MCF 10A (cell line): ENCODE data around the gene CCDC34. TPM values are rescaled to one million over a fixed set of nuclear protein-coding genes. Genes with fewer than 3 reads are reported as not detected.
A peak's percentile ranks its signal among the peaks of the same experiment; 100 is the strongest.

ENCODE experiments used
- BruUV-seq: library from RNA; stranded (reverse); fragments of 400-500 nt; replicated peaks from 2 replicates; lab custom pipeline; 2021; lab: Mats Ljungman, UMichigan
- CTCF ChIA-PET: fragments of 300-600 bp; sonication (Branson Sonifier 250); formaldehyde crosslinking; extraction: SDS; loops from one replicate; lab custom pipeline; 2021; ENCODE audit warnings: antibody characterized with exemption, inconsistent platforms; lab: Yijun Ruan, JAX
- POLR2A ChIA-PET: fragments of 300-600, 350-650 bp; sonication (Branson Sonifier 250); formaldehyde crosslinking; extraction: SDS; loops from one replicate; lab custom pipeline; 2020; ENCODE audit warnings: antibody characterized with exemption, inconsistent platforms; lab: Yijun Ruan, JAX
- DNase-seq: peaks from one replicate; pipeline ENCODE4 v3.0.0-alpha.2; 2018; ENCODE audit not compliant: unreplicated experiment
- H3K27ac Mint-ChIP-seq: one replicate; pipeline ENCODE4 v1.8.0; 2022; ENCODE audit warnings: mild to moderate bottlenecking, low read depth, mixed read lengths; ENCODE audit not compliant: unreplicated experiment
- H3K27me3 Mint-ChIP-seq: one replicate; pipeline ENCODE4 v1.8.0; 2022; ENCODE audit warnings: mixed read lengths; ENCODE audit not compliant: insufficient read depth, unreplicated experiment
- H3K36me3 Mint-ChIP-seq: one replicate; pipeline ENCODE4 v1.8.0; 2022; ENCODE audit warnings: mild to moderate bottlenecking, moderate library complexity, mixed read lengths; ENCODE audit not compliant: insufficient read depth, unreplicated experiment
- H3K4me1 Mint-ChIP-seq: one replicate; pipeline ENCODE4 v1.8.0; 2022; ENCODE audit warnings: mixed read lengths; ENCODE audit not compliant: insufficient read depth, unreplicated experiment
- H3K4me3 Mint-ChIP-seq: one replicate; pipeline ENCODE4 v1.8.0; 2022; ENCODE audit warnings: mild to moderate bottlenecking, moderate library complexity, mixed read lengths; ENCODE audit not compliant: unreplicated experiment
- H3K9me3 Mint-ChIP-seq: one replicate; pipeline ENCODE4 v1.8.0; 2022; ENCODE audit warnings: mixed read lengths; ENCODE audit not compliant: unreplicated experiment
- intact Hi-C: fragments of 100-400 bp; cut with micrococcal nuclease; formaldehyde crosslinking; loops from 2 replicates; pipeline ENCODE4 v1.14.1; 2022
- total RNA-seq: library from RNA; stranded (reverse); gene quantifications from 2 replicates; pipeline ENCODE4 v1.2.3, GENCODE V29; 2022
- TF ChIP-seq, protein P1 (sequence below): fragments of 200-600 bp; IDR thresholded peaks from one replicate; pipeline ENCODE4 v1.8.0; 2022; ENCODE audit warnings: antibody characterized with exemption, mild to moderate bottlenecking; ENCODE audit not compliant: unreplicated experiment

CCDC34 gene
- total RNA-seq, 1 experiment from 2014 or later = 11.1 TPM

DNA sequence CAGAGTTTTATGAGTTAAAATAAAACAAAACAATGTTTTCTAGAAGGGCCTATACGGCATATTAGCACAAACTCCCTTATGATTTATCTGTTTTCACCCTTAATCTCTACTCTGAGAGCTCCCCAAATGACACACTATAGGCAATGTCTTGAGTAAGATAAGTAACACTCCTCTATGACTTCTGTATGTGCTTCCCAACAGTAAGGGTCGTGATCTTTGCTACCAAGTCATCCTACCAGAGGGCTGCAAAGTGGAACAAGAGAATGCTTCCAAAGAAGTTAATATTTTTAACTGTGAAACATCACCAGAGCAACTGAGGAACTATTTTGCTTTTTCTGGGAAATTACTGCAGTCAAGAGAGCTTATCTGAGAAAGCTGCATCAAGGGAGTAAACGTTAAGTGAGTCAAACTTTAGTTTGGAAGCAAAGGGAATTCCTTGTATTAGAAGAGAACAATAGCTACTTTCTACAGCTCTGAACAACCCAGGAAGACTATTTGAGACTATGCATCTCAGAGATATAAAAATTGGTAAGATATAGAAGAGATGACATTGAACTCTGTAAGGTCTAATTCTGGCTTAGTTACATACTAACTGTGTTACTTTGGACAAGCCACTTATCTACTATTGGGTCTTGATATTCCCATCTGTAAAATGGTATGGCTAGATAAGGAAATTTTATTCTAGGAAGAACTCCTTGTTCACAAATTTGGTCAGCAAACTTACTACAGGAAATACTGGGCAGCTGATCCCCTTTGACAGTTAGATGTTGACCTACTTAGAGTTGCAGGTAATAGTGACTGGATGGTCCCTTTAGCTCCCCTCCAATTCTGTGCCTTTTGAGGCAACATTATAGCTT, 43.7 kb upstream of the CCDC34 start:
- no TSS peak for BruUV-seq
- H3K9me3 Mint-ChIP-seq = no peaks in the 10 kb centered on the region
- DNase-seq = no peak
- intact Hi-C loops = no loop called here
- no peaks in the 10 kb centered on the region for H3K27me3 Mint-ChIP-seq
- no peaks in the 10 kb centered on the region for H3K36me3 Mint-ChIP-seq
- TF ChIP-seq, protein P1, sequence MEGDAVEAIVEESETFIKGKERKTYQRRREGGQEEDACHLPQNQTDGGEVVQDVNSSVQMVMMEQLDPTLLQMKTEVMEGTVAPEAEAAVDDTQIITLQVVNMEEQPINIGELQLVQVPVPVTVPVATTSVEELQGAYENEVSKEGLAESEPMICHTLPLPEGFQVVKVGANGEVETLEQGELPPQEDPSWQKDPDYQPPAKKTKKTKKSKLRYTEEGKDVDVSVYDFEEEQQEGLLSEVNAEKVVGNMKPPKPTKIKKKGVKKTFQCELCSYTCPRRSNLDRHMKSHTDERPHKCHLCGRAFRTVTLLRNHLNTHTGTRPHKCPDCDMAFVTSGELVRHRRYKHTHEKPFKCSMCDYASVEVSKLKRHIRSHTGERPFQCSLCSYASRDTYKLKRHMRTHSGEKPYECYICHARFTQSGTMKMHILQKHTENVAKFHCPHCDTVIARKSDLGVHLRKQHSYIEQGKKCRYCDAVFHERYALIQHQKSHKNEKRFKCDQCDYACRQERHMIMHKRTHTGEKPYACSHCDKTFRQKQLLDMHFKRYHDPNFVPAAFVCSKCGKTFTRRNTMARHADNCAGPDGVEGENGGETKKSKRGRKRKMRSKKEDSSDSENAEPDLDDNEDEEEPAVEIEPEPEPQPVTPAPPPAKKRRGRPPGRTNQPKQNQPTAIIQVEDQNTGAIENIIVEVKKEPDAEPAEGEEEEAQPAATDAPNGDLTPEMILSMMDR = no peak
- H3K4me3 Mint-ChIP-seq = no peak overlapping the region
- peaks cover 22% of the 10 kb centered on the region for H3K4me1 Mint-ChIP-seq
- H3K27ac Mint-ChIP-seq = no peak overlapping the region
- CTCF ChIA-PET = interaction anchor here (0.5 to 1.9 kb wide), 7 partner anchors 8 to 163 kb away, joined by 3 to 7 read pairs (median 5); no protein-coding TSS in a partner anchor
- POLR2A ChIA-PET = interaction anchor here (0.9 to 2.0 kb wide), 7 partner anchors 9 to 65 kb away, joined by 3 to 9 read pairs (median 5); partner anchors contain the start of gene CCDC34

DNA sequence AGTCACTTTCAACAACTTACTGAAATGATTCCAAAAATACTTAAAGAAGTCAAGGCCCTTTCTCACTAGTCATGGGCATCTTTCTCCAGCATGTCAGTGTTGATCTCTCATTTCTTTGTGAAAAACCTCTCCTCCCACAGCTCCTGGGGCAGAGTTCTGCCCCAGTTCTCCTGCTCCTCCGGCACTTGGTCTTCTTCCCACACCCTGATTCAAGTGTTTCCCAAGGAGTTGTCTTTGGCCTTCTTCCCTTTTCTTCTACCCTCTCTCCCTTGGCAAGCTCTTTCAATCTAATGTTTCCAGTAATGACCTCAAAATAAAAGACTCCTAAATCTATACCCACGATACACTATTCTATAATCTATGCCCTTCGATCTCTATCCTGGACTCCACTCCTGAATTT, 42.1 kb upstream of the CCDC34 start:
- Mint-ChIP-seq H3K27me3 (no peaks in the 10 kb centered on the region), H3K27ac (no peak overlapping the region), H3K4me3 (no peak overlapping the region), H3K9me3 (no peaks in the 10 kb centered on the region), H3K36me3 (no peaks in the 10 kb centered on the region), H3K4me1 (peaks cover 30% of the 10 kb centered on the region)
- BruUV-seq = no TSS peak
- intact Hi-C loops = no loop called here
- DNase-seq = no peak
- CTCF ChIA-PET = interaction anchor here (0.6 to 1.9 kb wide), 4 partner anchors 9 to 81 kb away, joined by 4 to 7 read pairs (median 5); no protein-coding TSS in a partner anchor
- TF ChIP-seq, protein P1 = no peak
- POLR2A ChIA-PET = interaction anchor here (0.6 to 1.9 kb wide), 6 partner anchors 11 to 68 kb away, joined by 3 to 6 read pairs (median 3); partner anchors contain the start of gene LGR4

- peaks cover 30% of the 10 kb centered on the region for H3K4me1 Mint-ChIP-seq
- no peak overlapping the region for H3K4me3 Mint-ChIP-seq
- ChIA-PET CTCF (interaction anchor here (0.6 to 1.2 kb wide), 2 partner anchors 42 to 81 kb away, joined by 4 to 5 read pairs; no protein-coding TSS in a partner anchor), POLR2A (interaction anchor here (0.6 to 1.0 kb wide), 4 partner anchors 13 to 68 kb away, joined by 3 to 4 read pairs (median 3); partner anchors contain the start of gene LGR4)
- TF ChIP-seq, protein P1 = no peak
- DNase-seq = peak; percentile 37
- H3K27ac Mint-ChIP-seq = no peak overlapping the region
- no TSS peak for BruUV-seq
- H3K27me3 Mint-ChIP-seq = no peaks in the 10 kb centered on the region
- H3K9me3 Mint-ChIP-seq = no peaks in the 10 kb centered on the region
- H3K36me3 Mint-ChIP-seq = no peaks in the 10 kb centered on the region
- intact Hi-C loops = loop anchor here (5.0 kb wide), 1 partner anchor 63 kb away; no protein-coding TSS in a partner anchor
Measured at GRCh38 chr11:27404427-27404826, 41.4 kb upstream of the CCDC34 start.

DNA sequence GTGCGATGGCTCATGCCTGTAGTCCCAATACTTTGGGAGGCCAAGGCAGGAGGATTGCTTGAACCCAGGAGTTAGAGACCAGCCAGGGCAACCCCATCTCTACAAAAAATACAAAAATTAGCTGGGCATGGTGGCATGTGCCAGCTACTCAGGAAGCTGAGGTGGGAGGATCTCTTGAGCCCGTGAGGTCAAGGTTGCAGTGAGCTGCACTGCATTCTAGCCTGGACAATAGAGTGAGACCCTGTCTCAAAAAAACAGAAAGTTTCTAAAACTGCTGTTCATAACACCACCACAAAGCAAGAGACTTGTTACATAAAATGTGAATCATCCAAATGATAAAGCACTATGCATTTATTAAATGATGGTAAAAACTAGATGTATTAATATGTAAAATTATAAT, 40.2 kb upstream of the CCDC34 start:
- H3K4me1 Mint-ChIP-seq = peaks cover 23% of the 10 kb centered on the region
- H3K36me3 Mint-ChIP-seq = no peaks in the 10 kb centered on the region
- intact Hi-C loops = loop anchor here (5.0 kb wide), 1 partner anchor 64 kb away; no protein-coding TSS in a partner anchor
- POLR2A ChIA-PET = interaction anchor here (0.8 kb wide), 1 partner anchor 70 kb away, joined by 3 read pairs; no protein-coding TSS in a partner anchor
- H3K4me3 Mint-ChIP-seq = no peak overlapping the region
- TF ChIP-seq, protein P1 = no peak
- BruUV-seq = no TSS peak
- DNase-seq = no peak
- no peaks in the 10 kb centered on the region for H3K27me3 Mint-ChIP-seq
- H3K9me3 Mint-ChIP-seq = no peaks in the 10 kb centered on the region
- CTCF ChIA-PET = interaction anchor here (1.0 to 1.3 kb wide), 2 partner anchors 18 to 83 kb away, joined by 3 read pairs; no protein-coding TSS in a partner anchor
- H3K27ac Mint-ChIP-seq = no peak overlapping the region
